IPS-NIHi11 (cell line): ENCODE data around the gene EIF2D.

Experiments
- DNase-seq: peaks from one replicate; pipeline ENCODE4 v3.0.0; 2012; ENCODE audit warnings: mixed read lengths, low spot score

EIF2D gene

GRCh38 chr1:206545351-206545750, 66.9 kb downstream of the EIF2D start:
- no peak for DNase-seq

GRCh38 chr1:206544562-206545257, 67.6 kb downstream of the EIF2D start:
- peak; percentile 94 for DNase-seq
